Tibial nerve (tissue), 4 donors: Measurements from ENCODE around the gene CAMTA1. TPM values are rescaled to one million over a fixed set of nuclear protein-coding genes. Genes with fewer than 3 reads are reported as not detected.

ENCODE experiments used
- DNase-seq, 2 donors: peaks; one replicate each; pipeline ENCODE4 v3.0.0-alpha.2; 2019; ENCODE audit warnings: low spot score in 2 of 2
- H3K27ac ChIP-seq, 4 donors: fragments of 200-600 bp; sonication (generic) in 3 of 4; one replicate each; pipeline ENCODE4 v1.5.1; 2017 to 2019; ENCODE audit warnings: mild to moderate bottlenecking in 1 of 4
- H3K27me3 ChIP-seq, 2 donors: fragments of 200-600 bp; sonication (generic) in 1 of 2; one replicate each; pipeline versions ENCODE4 v1.5.1 to v1.6.0; 2017 to 2019
- H3K36me3 ChIP-seq, 3 donors: fragments of 200-600 bp; sonication (generic); one replicate each; pipeline ENCODE4 v1.5.1; 2018 to 2019
- H3K4me1 ChIP-seq, 4 donors: fragments of 200-600 bp; sonication (generic) in 3 of 4; one replicate each; pipeline ENCODE4 v1.5.1; 2017 to 2019
- H3K4me3 ChIP-seq, 4 donors: fragments of 200-600 bp; sonication (generic) in 3 of 4; one replicate each; pipeline ENCODE4 v1.5.1; 2017 to 2019; ENCODE audit warnings: mild to moderate bottlenecking in 1 of 4, moderate library complexity in 1 of 4
- H3K9me3 ChIP-seq, 4 donors: fragments of 200-600 bp; sonication (generic) in 3 of 4; one replicate each; pipeline ENCODE4 v1.5.1; 2017 to 2019
- EP300 ChIP-seq, 2 donors: sonication (generic); formaldehyde crosslinking; IDR thresholded peaks; one replicate each; pipeline ENCODE4 v1.6.1; 2017; ENCODE audit warnings: antibody characterized with exemption in 2 of 2, mild to moderate bottlenecking in 1 of 2
- POLR2A ChIP-seq, 2 donors: fragments of 450-650 bp; IDR thresholded peaks; one replicate each; pipeline ENCODE4 v1.6.1; 2017; ENCODE audit warnings: antibody characterized with exemption in 2 of 2, mild to moderate bottlenecking in 2 of 2, moderate library complexity in 2 of 2
- WGBS, 2 donors: methylation state at CpG; one replicate each; pipeline ENCODE4 v1.1.5; 2018; 5-methylcytosine and 5-hydroxymethylcytosine counted together
- total RNA-seq, 4 donors: library from RNA; depleted of rRNA; stranded (reverse); fragments of >200 nt; gene quantifications; one replicate each; pipeline ENCODE4 v1.1.0, GENCODE V29; 2016
- TF ChIP-seq, protein P1 (sequence below), 5 experiments: fragments of 200-600 bp in 3 of 5; fragments of 450-650 bp in 2 of 5; sonication (generic) in 3 of 5; IDR thresholded peaks; one replicate each; pipeline ENCODE4 v1.5.1; 2016 to 2019; ENCODE audit warnings: antibody characterized with exemption in 5 of 5, mild to moderate bottlenecking in 3 of 5, moderate library complexity in 2 of 5

Gene CAMTA1
- total RNA-seq, 4 donors from 2014 or later, result 41.8 to 104 (median 87.2) TPM

- Histone ChIP-seq H3K4me3 (no peak overlapping the region), H3K27me3 (no peaks in the 10 kb centered on the region), H3K9me3 (no peaks in the 10 kb centered on the region), H3K36me3 (no peaks in the 10 kb centered on the region), H3K4me1 (no peaks in the 10 kb centered on the region), H3K27ac (no peak overlapping the region)
- TF ChIP-seq, protein P1, sequence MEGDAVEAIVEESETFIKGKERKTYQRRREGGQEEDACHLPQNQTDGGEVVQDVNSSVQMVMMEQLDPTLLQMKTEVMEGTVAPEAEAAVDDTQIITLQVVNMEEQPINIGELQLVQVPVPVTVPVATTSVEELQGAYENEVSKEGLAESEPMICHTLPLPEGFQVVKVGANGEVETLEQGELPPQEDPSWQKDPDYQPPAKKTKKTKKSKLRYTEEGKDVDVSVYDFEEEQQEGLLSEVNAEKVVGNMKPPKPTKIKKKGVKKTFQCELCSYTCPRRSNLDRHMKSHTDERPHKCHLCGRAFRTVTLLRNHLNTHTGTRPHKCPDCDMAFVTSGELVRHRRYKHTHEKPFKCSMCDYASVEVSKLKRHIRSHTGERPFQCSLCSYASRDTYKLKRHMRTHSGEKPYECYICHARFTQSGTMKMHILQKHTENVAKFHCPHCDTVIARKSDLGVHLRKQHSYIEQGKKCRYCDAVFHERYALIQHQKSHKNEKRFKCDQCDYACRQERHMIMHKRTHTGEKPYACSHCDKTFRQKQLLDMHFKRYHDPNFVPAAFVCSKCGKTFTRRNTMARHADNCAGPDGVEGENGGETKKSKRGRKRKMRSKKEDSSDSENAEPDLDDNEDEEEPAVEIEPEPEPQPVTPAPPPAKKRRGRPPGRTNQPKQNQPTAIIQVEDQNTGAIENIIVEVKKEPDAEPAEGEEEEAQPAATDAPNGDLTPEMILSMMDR (IDR thresholded peaks at IDR 0.05), result no peak
- TF ChIP-seq POLR2A (IDR thresholded peaks at IDR 0.05) (no peak), EP300 (IDR thresholded peaks at IDR 0.05) (no peak)
- DNase-seq, result no peak
- 51 to 59% methylated on average over 5 of the region's 5 CpGs for WGBS, 2 donors
Measured at GRCh38 chr1:6979003-6979613, 193.9 kb downstream of the CAMTA1 start.

GRCh38 chr1:6981595-6981994 is 196.3 kb downstream of the CAMTA1 start:
- Histone ChIP-seq H3K36me3 (no peaks in the 10 kb centered on the region), H3K9me3 (no peaks in the 10 kb centered on the region), H3K4me1 (no peaks in the 10 kb centered on the region), H3K4me3 (no peak overlapping the region), H3K27me3 (no peaks in the 10 kb centered on the region), H3K27ac (no peak overlapping the region)
- TF ChIP-seq POLR2A (IDR thresholded peaks at IDR 0.05), result no peak
- no peak for TF ChIP-seq EP300 (IDR thresholded peaks at IDR 0.05)
- TF ChIP-seq, protein P1 (IDR thresholded peaks at IDR 0.05), result no peak
- no peak for DNase-seq

GRCh38 chr1:6982443-6982842 is 197.2 kb downstream of the CAMTA1 start:
- Histone ChIP-seq H3K4me3 (no peak overlapping the region), H3K27me3 (no peaks in the 10 kb centered on the region), H3K36me3 (no peaks in the 10 kb centered on the region), H3K9me3 (no peaks in the 10 kb centered on the region), H3K4me1 (no peaks in the 10 kb centered on the region), H3K27ac (no peak overlapping the region)
- WGBS, 2 donors, result 85 to 93% methylated on average over 8 to 9 of the region's 9 CpGs
- no peak for DNase-seq
- TF ChIP-seq EP300 (IDR thresholded peaks at IDR 0.05) (no peak), POLR2A (IDR thresholded peaks at IDR 0.05) (no peak)
- TF ChIP-seq, protein P1 (IDR thresholded peaks at IDR 0.05), result no peak

GRCh38 chr1:6982860-6983259 is 197.6 kb downstream of the CAMTA1 start:
- H3K9me3 ChIP-seq, result no peaks in the 10 kb centered on the region
- no peaks in the 10 kb centered on the region for H3K4me1 ChIP-seq
- DNase-seq, result no peak
- H3K4me3 ChIP-seq, result no peak overlapping the region
- no peak overlapping the region for H3K27ac ChIP-seq
- 95 to 97% methylated on average over 2 of the region's 2 CpGs for WGBS, 2 donors
- no peaks in the 10 kb centered on the region for H3K36me3 ChIP-seq
- TF ChIP-seq, protein P1 (IDR thresholded peaks at IDR 0.05), result no peak
- H3K27me3 ChIP-seq, result no peaks in the 10 kb centered on the region

- H3K4me3 ChIP-seq, result no peak overlapping the region
- H3K9me3 ChIP-seq, result no peaks in the 10 kb centered on the region
- H3K36me3 ChIP-seq, result no peaks in the 10 kb centered on the region
- no peak for DNase-seq
- H3K27ac ChIP-seq, result no peak overlapping the region
- H3K27me3 ChIP-seq, result no peaks in the 10 kb centered on the region
- no peaks in the 10 kb centered on the region for H3K4me1 ChIP-seq
- WGBS, 2 donors, result 68 to 73% methylated on average over 14 of the region's 14 CpGs
- no peak for TF ChIP-seq POLR2A (IDR thresholded peaks at IDR 0.05)
- no peak for TF ChIP-seq EP300 (IDR thresholded peaks at IDR 0.05)
- TF ChIP-seq, protein P1 (IDR thresholded peaks at IDR 0.05), result no peak
Measured at GRCh38 chr1:6984536-6984935, 199.3 kb downstream of the CAMTA1 start.
